ENCODE measurements around the gene AUTS2. TPM values are rescaled to one million over a fixed set of nuclear protein-coding genes. Genes with fewer than 3 reads are reported as not detected.

The AUTS2 gene
- total and polyA plus RNA-seq, 2 of the 8 experiments (the other 6 are each of a cell fraction or from before 2014, with no cell fraction given), result 25.9 to 101 TPM

- TF ChIP-seq ZNF274 (IDR thresholded peaks at IDR 0.05; ENCODE audit: borderline replicate concordance, extremely low read depth, low read length) (no peak), SIRT6 (IDR thresholded peaks at IDR 0.05; ENCODE audit: low read length) (no peak), SUZ12 (IDR thresholded peaks at IDR 0.05; ENCODE audit: low read length) (peak; percentile 60), NRF1 (IDR thresholded peaks at IDR 0.05; ENCODE audit: low read depth, low read length) (no peak), MAX (IDR thresholded peaks at IDR 0.05) (no peak)
Measured at GRCh38 chr7:69608049-69608448, 9.8 kb downstream of the AUTS2 start (continued).
